GM23248 (cell line): ENCODE measurements around the gene FBXL5. TPM values are rescaled to one million over a fixed set of nuclear protein-coding genes. Genes with fewer than 3 reads are reported as not detected.

Experiments used
- DNase-seq: peaks from one replicate; pipeline ENCODE4 v3.0.0-alpha.2; 2015
- H2AFZ ChIP-seq: fragments of 200-600 bp; sonication (generic); 2 replicates; pipeline ENCODE4 v1.6.1; 2016; ENCODE audit warnings: antibody characterized with exemption
- H3F3A ChIP-seq: fragments of 200-600 bp; sonication (generic); 2 replicates; pipeline ENCODE4 v1.6.1; 2016; ENCODE audit warnings: mild to moderate bottlenecking, antibody characterized with exemption, mixed run types; ENCODE audit not compliant: insufficient read depth
- H3K27ac ChIP-seq: fragments of 200-600 bp; sonication (generic); 2 replicates; pipeline ENCODE4 v1.5.1; 2016; ENCODE audit warnings: mild to moderate bottlenecking
- H3K27me3 ChIP-seq: fragments of 200-600 bp; sonication (generic); replicated peaks from 2 replicates; pipeline ENCODE4 v1.6.1; 2016; ENCODE audit warnings: mild to moderate bottlenecking; ENCODE audit not compliant: insufficient read depth
- H3K36me3 ChIP-seq: fragments of 200-600 bp; sonication (generic); 2 replicates; pipeline ENCODE4 v1.6.1; 2016; ENCODE audit warnings: low read depth, mild to moderate bottlenecking
- H3K4me1 ChIP-seq: fragments of 200-600 bp; sonication (generic); 2 replicates; pipeline ENCODE4 v1.6.1; 2016; ENCODE audit warnings: mild to moderate bottlenecking; ENCODE audit not compliant: insufficient read depth
- H3K4me2 ChIP-seq: fragments of 200-600 bp; sonication (generic); one replicate; pipeline ENCODE4 v1.6.1; 2016; ENCODE audit warnings: mild to moderate bottlenecking; ENCODE audit not compliant: unreplicated experiment
- H3K4me3 ChIP-seq: fragments of 200-600 bp; sonication (generic); 2 replicates; pipeline ENCODE4 v1.5.1; 2016; ENCODE audit warnings: mild to moderate bottlenecking
- H3K79me2 ChIP-seq: fragments of 200-600 bp; sonication (generic); 2 replicates; pipeline ENCODE4 v1.6.1; 2016; ENCODE audit warnings: mild to moderate bottlenecking; ENCODE audit not compliant: insufficient read depth
- H3K9ac ChIP-seq: fragments of 200-600 bp; sonication (generic); 2 replicates; pipeline ENCODE4 v1.6.1; 2016; ENCODE audit warnings: mild to moderate bottlenecking
- H3K9me2 ChIP-seq: fragments of 200-600 bp; sonication (generic); 2 replicates; pipeline ENCODE4 v1.6.1; 2016; ENCODE audit warnings: mixed run types, mild to moderate bottlenecking, moderate library complexity; ENCODE audit not compliant: insufficient read depth
- H3K9me3 ChIP-seq: fragments of 200-600 bp; sonication (generic); one replicate; pipeline ENCODE4 v1.6.1; 2017; ENCODE audit warnings: low read depth
- H4K20me1 ChIP-seq: fragments of 200-600 bp; sonication (generic); 2 replicates; pipeline ENCODE4 v1.6.0; 2016; ENCODE audit not compliant: insufficient read depth
- EZH2 ChIP-seq: fragments of 200-600 bp; sonication (generic); IDR thresholded peaks from 2 replicates; pipeline ENCODE4 v1.6.1; 2018; ENCODE audit warnings: antibody characterized with exemption, mild to moderate bottlenecking; ENCODE audit not compliant: insufficient read depth, poor library complexity, severe bottlenecking
- EZH2phosphoT487 ChIP-seq: fragments of 200-600 bp; sonication (generic); IDR thresholded peaks from 2 replicates; pipeline ENCODE4 v1.6.1; 2018; ENCODE audit warnings: antibody characterized with exemption, moderate library complexity, mild to moderate bottlenecking, low read depth; ENCODE audit not compliant: insufficient read depth
- WGBS, 2 experiments: methylation state at CpG; one replicate each; pipeline ENCODE4 v1.1.6; 2015 to 2017; ENCODE audit warnings: low lambda C conversion rate in 2 of 2, low coverage in 1 of 2; ENCODE audit errors: missing lambda C conversion rate in 2 of 2; 5-methylcytosine and 5-hydroxymethylcytosine counted together
- in situ Hi-C: fragments of 300-500 bp; cut with MboI; formaldehyde crosslinking; loops from 2 replicates; pipeline ENCODE4 v1.15.0; 2020
- polyA plus RNA-seq: library from polyadenylated mRNA; unstranded; fragments of >200 nt; fragmentation: Nextera tagmentation; extraction: Ambion mirVana; gene quantifications from 2 replicates; pipeline ENCODE4 v1.2.1, GENCODE V29; 2016
- total RNA-seq: library from RNA; depleted of rRNA; stranded (reverse); fragments of >200 nt; shearing (Covaris generic); gene quantifications from 2 replicates; pipeline ENCODE4 v1.2.3, GENCODE V29; 2014

Gene FBXL5
- total and polyA plus RNA-seq, 2 experiments from 2014 or later, result 55.6 to 82.7 TPM

DNA sequence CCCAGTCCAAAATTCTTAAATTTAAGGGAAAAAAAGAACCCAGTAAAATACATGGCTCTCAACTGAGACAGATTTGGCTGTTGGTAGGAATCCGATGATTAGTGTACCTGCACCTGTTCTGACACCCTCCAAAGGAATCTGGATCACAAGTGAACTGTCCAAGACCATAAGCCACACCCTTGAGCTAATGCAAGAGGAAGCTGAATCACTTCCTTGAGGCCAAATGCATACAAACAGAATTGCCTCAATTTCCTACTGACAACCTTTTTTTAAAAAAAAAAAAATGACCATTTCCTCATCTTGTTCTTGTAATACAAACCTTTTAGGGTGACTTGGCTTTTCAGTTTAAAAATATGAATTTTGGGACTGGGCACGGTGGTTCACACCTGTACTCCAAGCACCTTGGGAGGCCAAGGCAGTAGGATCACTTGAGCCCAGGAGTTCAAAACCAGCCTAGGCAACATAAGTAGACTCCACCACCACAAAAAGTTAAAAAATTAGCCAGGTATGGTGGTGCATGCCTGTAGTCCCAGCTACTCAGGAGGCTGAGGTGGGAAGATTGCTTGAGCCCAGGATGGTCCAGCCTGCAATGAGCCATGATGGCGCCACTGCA is 10.7 kb upstream of the FBXL5 start:
- peak; percentile 69 for DNase-seq

DNA sequence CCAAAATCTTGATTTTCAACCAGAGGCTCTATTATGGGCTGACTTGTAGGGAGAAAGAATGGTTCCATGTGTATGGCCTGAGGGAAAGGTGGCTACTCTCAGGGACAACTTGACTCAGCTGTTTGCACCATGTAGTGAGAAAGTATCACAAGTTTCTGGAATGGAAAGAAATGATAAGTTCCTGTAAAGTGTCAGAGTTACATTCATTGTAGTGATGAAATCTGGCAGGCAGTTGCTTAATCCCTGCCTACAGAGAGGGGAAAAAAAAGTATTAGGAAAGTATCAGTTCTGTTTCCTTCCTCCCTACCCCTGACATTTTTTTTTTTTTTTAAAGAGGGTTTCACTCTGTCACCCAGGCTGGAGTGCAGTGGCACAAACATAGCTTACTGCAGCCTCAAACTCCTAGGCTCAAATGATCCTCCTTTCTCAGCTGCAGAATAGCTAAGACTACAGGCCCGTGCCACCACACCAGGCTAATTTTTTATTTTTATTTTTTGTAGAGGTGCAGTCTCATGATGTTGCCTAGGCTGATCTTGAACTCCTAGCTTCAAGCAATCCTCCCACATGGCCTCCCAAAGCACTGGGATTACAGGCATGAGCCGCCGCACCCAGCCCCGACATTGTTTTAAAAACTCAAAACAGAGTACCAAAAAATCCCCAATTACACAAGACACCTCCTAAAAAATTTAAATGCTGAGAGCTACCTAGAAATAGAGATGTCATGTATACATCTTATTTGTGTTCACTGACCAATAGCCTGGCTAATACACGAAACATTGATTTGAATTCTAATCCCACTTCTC is 4.8 kb upstream of the FBXL5 start:
- H3K9ac ChIP-seq, result peak overlapping the region; percentile 45; the same call in 1 of the 2 replicates
- WGBS, 2 experiments, result 95 to 99% methylated on average over 5 of the region's 5 CpGs

More for the DNA sequence above, 10.7 kb upstream of the FBXL5 start:
- Histone ChIP-seq H3K4me2 (no peak overlapping the region), H3K27ac (no peak overlapping the region), H3F3A (no peaks in the 10 kb centered on the region), H3K36me3 (peaks cover 8% of the 10 kb centered on the region; the same call in 1 of the 2 replicates), H4K20me1 (no peaks in the 10 kb centered on the region), H3K27me3 (no peaks in the 10 kb centered on the region), H3K9me2 (no peaks in the 10 kb centered on the region), H3K9me3 (no peaks in the 10 kb centered on the region), H3K4me1 (peaks cover 15% of the 10 kb centered on the region), H3K4me3 (no peak overlapping the region), H3K79me2 (peaks cover 30% of the 10 kb centered on the region), H3K9ac (no peak overlapping the region), H2AFZ (no peak overlapping the region)
- 95 to 96% methylated on average over 3 of the region's 3 CpGs for WGBS, 2 experiments
- TF ChIP-seq EZH2phosphoT487 (no peak), EZH2 (no peak)
- in situ Hi-C loops, result no loop called here

DNA sequence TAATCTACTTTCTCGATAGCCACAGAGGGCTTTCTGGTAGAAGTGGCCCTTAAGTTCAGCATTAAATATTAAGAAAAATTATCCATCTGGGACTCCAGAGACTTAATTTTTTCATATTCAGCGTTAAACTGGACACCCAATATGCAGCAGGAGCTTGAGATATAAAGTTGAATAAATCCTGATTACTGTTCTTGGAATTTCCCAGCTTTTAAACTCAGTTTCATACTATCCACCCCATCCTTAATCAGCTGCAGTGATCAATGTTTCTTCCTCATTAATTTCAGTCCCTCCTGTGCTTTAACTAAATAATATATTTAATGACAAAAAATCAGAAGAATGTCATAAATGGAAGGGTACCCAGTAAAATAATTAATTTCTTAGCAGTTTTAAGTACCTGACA is 3.6 kb upstream of the FBXL5 start:
- no peak overlapping the region for H3K4me2 ChIP-seq
- peaks cover 14% of the 10 kb centered on the region for H3K4me1 ChIP-seq
- TF ChIP-seq EZH2phosphoT487 (no peak), EZH2 (no peak)
- H3K27ac ChIP-seq, result peak overlapping the region; percentile 81; the same call in 1 of the 2 replicates
- peaks cover 41% of the 10 kb centered on the region for H3F3A ChIP-seq
- no peaks in the 10 kb centered on the region for H3K27me3 ChIP-seq
- H3K36me3 ChIP-seq, result no peaks in the 10 kb centered on the region
- H3K9me3 ChIP-seq, result no peaks in the 10 kb centered on the region
- DNase-seq, result no peak
- in situ Hi-C loops, result no loop called here
- peaks cover 10% of the 10 kb centered on the region for H3K79me2 ChIP-seq
- WGBS, 2 experiments, result 98% methylated on average over 2 of the region's 2 CpGs
- H4K20me1 ChIP-seq, result no peaks in the 10 kb centered on the region
- H3K4me3 ChIP-seq, result no peak overlapping the region
- no peaks in the 10 kb centered on the region; the same call in 1 of the 2 replicates for H3K9me2 ChIP-seq
- no peak overlapping the region for H3K9ac ChIP-seq
- no peak overlapping the region for H2AFZ ChIP-seq

More for the DNA sequence above, 4.8 kb upstream of the FBXL5 start:
- H3K9me3 ChIP-seq, result no peaks in the 10 kb centered on the region
- TF ChIP-seq EZH2 (no peak), EZH2phosphoT487 (no peak)
- H3K27me3 ChIP-seq, result no peaks in the 10 kb centered on the region
- in situ Hi-C loops, result no loop called here
- peak overlapping the region; percentile 22; the same call in 1 of the 2 replicates for H2AFZ ChIP-seq
- H3K4me2 ChIP-seq, result peak overlapping the region; percentile 43
- no peaks in the 10 kb centered on the region for H3K79me2 ChIP-seq
- DNase-seq, result peak; percentile 86
- H4K20me1 ChIP-seq, result no peaks in the 10 kb centered on the region
- H3K9me2 ChIP-seq, result no peaks in the 10 kb centered on the region; the same call in 1 of the 2 replicates
- H3K36me3 ChIP-seq, result no peaks in the 10 kb centered on the region
- H3K4me3 ChIP-seq, result no peak overlapping the region
- H3K27ac ChIP-seq, result peak overlapping the region; percentile 81
- H3K4me1 ChIP-seq, result peaks cover 13% of the 10 kb centered on the region
- peaks cover 34% of the 10 kb centered on the region for H3F3A ChIP-seq

DNA sequence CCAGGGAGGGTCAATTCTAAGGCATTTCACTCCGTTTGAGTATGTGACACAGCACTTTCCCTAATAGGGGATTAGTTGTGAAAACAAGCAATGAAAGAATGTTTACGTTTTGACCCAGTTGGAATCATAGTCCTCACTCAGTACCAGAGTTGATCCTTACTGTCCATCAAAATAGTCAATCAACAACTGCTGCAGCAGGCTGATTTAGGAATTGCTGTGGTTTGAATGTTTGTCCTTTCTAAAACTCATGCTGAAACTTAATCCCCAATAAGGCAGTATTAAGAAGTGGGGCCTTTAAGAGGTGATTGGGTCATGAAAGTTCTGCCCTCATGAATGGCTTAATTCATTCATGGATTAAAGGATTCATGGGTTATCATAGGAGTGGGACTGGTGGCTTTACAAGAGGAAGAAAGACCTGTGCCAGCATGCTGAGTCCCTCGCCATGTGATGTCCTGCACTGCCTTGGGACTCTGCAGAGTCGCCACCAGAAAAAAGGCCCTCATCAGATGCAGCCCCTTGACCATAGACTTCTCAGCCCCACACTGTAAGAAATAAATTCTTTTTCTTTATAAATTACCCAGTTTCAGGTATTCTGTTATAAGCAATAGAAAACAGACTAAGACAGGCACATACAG is 3.1 kb upstream of the FBXL5 start:
- no peak for DNase-seq
- Histone ChIP-seq H4K20me1 (no peaks in the 10 kb centered on the region), H3K9me3 (no peaks in the 10 kb centered on the region), H3K4me3 (no peak overlapping the region), H3K9ac (no peak overlapping the region), H2AFZ (no peak overlapping the region), H3K36me3 (no peaks in the 10 kb centered on the region), H3K27me3 (no peaks in the 10 kb centered on the region), H3F3A (peaks cover 47% of the 10 kb centered on the region), H3K27ac (no peak overlapping the region), H3K4me1 (peaks cover 19% of the 10 kb centered on the region), H3K79me2 (peaks cover 15% of the 10 kb centered on the region), H3K9me2 (no peaks in the 10 kb centered on the region; the same call in 1 of the 2 replicates), H3K4me2 (no peak overlapping the region)
- in situ Hi-C loops, result no loop called here
- TF ChIP-seq EZH2phosphoT487, result no peak
- TF ChIP-seq EZH2, result no peak
- 85 to 90% methylated on average over 4 of the region's 4 CpGs for WGBS, 2 experiments
